Measurements from ENCODE around the gene ZNF35. TPM values are rescaled to one million over a fixed set of nuclear protein-coding genes. Genes with fewer than 3 reads are reported as not detected.

The ZNF35 gene
- total and polyA plus RNA-seq, 2 of the 8 experiments (the other 6 are each of a cell fraction or from before 2014, with no cell fraction given) = 2.9 to 20.0 TPM

GRCh38 chr3:44659434-44659833 lies 10.9 kb downstream of the ZNF35 start:
- H3K4me1 ChIP-seq (replicated peaks in 1 of 4; ENCODE audit: control insufficient read depth in 3 of 4, insufficient read depth in 4 of 4, low read length in 3 of 4) = no peaks in the 10 kb centered on the region
- no peak for FAIRE-seq
- H3K27me3 ChIP-seq (replicated peaks in 1 of 4; ENCODE audit: control insufficient read depth in 3 of 4, extremely low read depth in 1 of 4, insufficient read depth in 3 of 4, low read length in 3 of 4) = no peaks in the 10 kb centered on the region
- H3K14ac ChIP-seq (ENCODE audit: insufficient read length) = no peak overlapping the region
- H3K56ac ChIP-seq (replicated peaks; ENCODE audit: insufficient read length, low read depth, low read length) = no peak overlapping the region
- H4K8ac ChIP-seq (ENCODE audit: extremely low read depth, insufficient read depth, low read length) = no peak overlapping the region
- DNase-seq (ENCODE audit: low read depth in 1 of 2, low spot score in 2 of 2) = no peak
- H3K36me3 ChIP-seq (ENCODE audit: control insufficient read depth in 2 of 4, insufficient read depth in 4 of 4, low read length in 3 of 4) = peaks cover 19 to 57% (median 42%) of the 10 kb centered on the region in 4 experiments
- no peaks in the 10 kb centered on the region for H3K23me2 ChIP-seq (ENCODE audit: low read depth, low read length)
- H2BK12ac ChIP-seq (ENCODE audit: low read depth, low read length) = no peak overlapping the region
- no peaks in the 10 kb centered on the region for H3K79me1 ChIP-seq (ENCODE audit: low read depth, low read length)
- WGBS, 2 experiments (ENCODE audit: extremely low coverage in 1 of 2, insufficient coverage in 1 of 2, insufficient read length in 1 of 2, insufficient replicate concordance in 2 of 2, low coverage in 1 of 2, low lambda C conversion rate in 2 of 2, missing lambda C conversion rate in 1 of 2) = 91% methylated on average over 6 of the region's 6 CpGs; no CpG with 5 or more reads in 1 of the 2 experiments
- no peak overlapping the region for H4K5ac ChIP-seq (ENCODE audit: insufficient read length, low read depth, low read length)
- H2BK5ac ChIP-seq (ENCODE audit: low read depth, low read length) = no peak overlapping the region
- no peak overlapping the region for H2BK15ac ChIP-seq (ENCODE audit: low read length)
- peaks cover 0 to 3% of the 10 kb centered on the region in 2 experiments for H4K20me1 ChIP-seq (replicated peaks in 1 of 2; ENCODE audit: control insufficient read depth in 1 of 2, insufficient read depth in 2 of 2, low read length in 2 of 2)
- no peak overlapping the region for H2BK20ac ChIP-seq (ENCODE audit: low read length)
- no peak overlapping the region for H2AK5ac ChIP-seq (ENCODE audit: low read depth, low read length)
- H3K4ac ChIP-seq (replicated peaks; ENCODE audit: insufficient read length, low read depth, low read length) = no peak overlapping the region
- no peak overlapping the region for H3K9ac ChIP-seq (replicated peaks in 1 of 4; ENCODE audit: extremely low read depth in 1 of 4, low read depth in 3 of 4, low read length in 3 of 4)
- H3K9me3 ChIP-seq (ENCODE audit: insufficient read depth in 2 of 2, low read depth in 1 of 2, low read length in 1 of 2) = peaks cover 10 to 12% of the 10 kb centered on the region in 2 experiments; a peak in 2 of 4 replicates
- ChIA-PET CTCF (ENCODE audit: partially characterized antibody) (interaction anchor here (2.3 kb wide), 1 partner anchor 8 kb away, joined by 7 read pairs; no protein-coding TSS in a partner anchor), POLR2A (ENCODE audit: partially characterized antibody) (interaction anchor here (1.3 to 1.8 kb wide), 2 partner anchors 13 to 102 kb away, joined by 3 to 4 read pairs; partner anchors contain the start of genes KIAA1143 and KIF15)
- no peak overlapping the region for H3K18ac ChIP-seq (ENCODE audit: extremely low read depth, low read length)
- H2BK120ac ChIP-seq (replicated peaks; ENCODE audit: low read depth, low read length) = no peak overlapping the region
- no peak overlapping the region for H3K4me2 ChIP-seq (ENCODE audit: insufficient read depth in 1 of 2, low read depth in 2 of 2, low read length in 2 of 2)
- TF ChIP-seq POLR2A (IDR thresholded peaks at IDR 0.05; ENCODE audit: control extremely low read depth in 1 of 2, low read depth in 2 of 2, low read length in 2 of 2) (no peak), TAF1 (IDR thresholded peaks at IDR 0.05; ENCODE audit: low read depth, low read length) (no peak), ZNF274 (IDR thresholded peaks at IDR 0.05; ENCODE audit: borderline replicate concordance, extremely low read depth, low read length) (no peak), EP300 (IDR thresholded peaks at IDR 0.05; ENCODE audit: borderline replicate concordance in 1 of 2, low read depth in 2 of 2, low read length in 2 of 2) (no peak), ASH2L (IDR thresholded peaks at IDR 0.05; ENCODE audit: low read length) (no peak)
- no peak overlapping the region for H4K91ac ChIP-seq (replicated peaks; ENCODE audit: insufficient read length, low read length)
- no peak overlapping the region for H3K4me3 ChIP-seq (ENCODE audit: extremely low read depth in 1 of 4, insufficient read depth in 2 of 4, low read depth in 3 of 4, low read length in 4 of 4)
- no peaks in the 10 kb centered on the region; a peak in 1 of 4 replicates for H3K79me2 ChIP-seq (ENCODE audit: control insufficient read depth in 1 of 2, insufficient read depth in 2 of 2, low read length in 2 of 2)
- H3K27ac ChIP-seq (ENCODE audit: low read depth, low read length) = no peak overlapping the region
- no peak overlapping the region for H3K23ac ChIP-seq (ENCODE audit: insufficient read length)
- H2AFZ ChIP-seq (ENCODE audit: low read length) = no peak overlapping the region

Measured in H1 (cell line).